Measurements from ENCODE around the gene APOB. TPM values are rescaled to one million over a fixed set of nuclear protein-coding genes. Genes with fewer than 3 reads are reported as not detected.

APOB gene
- total and polyA plus RNA-seq, 2 of the 13 experiments (the other 11 are each of a cell fraction or from before 2014, with no cell fraction given), result 1,569 to 2,515 TPM

DNA sequence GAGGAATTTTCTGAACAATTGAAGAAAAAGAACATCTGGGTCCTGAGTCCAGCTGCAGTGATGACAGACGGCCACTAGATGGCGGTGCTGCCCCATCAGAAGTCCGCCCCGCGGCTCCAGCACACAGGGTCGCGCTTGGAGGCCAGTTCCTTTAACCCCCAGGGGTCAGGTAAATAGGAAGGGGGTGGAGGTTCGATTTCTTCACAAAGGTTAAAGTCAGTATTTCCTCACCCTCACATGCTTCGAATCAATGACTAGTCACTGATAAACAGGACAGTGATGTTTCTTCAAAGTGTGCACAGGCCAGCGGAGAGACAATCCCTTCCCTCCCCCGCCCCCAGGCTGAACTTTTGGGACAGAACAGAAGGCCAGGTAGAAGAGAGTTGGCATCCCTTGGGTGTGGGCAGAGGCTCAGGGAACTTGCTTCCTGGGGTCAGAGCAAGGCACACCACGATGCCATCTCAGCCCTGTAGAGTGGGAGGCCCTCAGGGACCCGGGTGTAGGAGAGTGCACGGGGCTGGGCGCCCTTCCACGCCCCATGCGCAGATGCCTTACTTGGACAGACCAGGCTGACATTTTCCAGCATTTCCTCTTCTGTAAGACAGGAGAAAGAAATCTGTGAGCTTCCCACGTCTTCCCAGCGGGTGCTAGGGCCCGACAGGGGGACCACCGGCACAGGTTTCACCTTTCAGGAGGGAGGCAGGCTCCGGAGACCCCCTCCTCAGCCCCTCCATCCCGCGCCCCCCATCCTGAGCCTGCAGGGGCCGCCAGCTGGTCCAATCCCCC lies 722 bp downstream of the APOB start (continued):
- TF ChIP-seq ZBTB43 (CRISPR knock-in tag; conservative IDR thresholded peaks at IDR 0.05) (peak; percentile 74; the same call in 1 of the 2 replicates), ERF (CRISPR knock-in tag; IDR thresholded peaks at IDR 0.05) (peak; percentile 100), TCF7L2 (IDR thresholded peaks at IDR 0.05; ENCODE audit: low read depth, low read length) (no peak; the same call in 1 of the 2 replicates), ZNF33B (CRISPR knock-in tag; IDR thresholded peaks at IDR 0.05) (peak; percentile 87; the same call in 1 of the 2 replicates), ZNF513 (CRISPR knock-in tag; conservative IDR thresholded peaks at IDR 0.05) (no peak), ZC3H13 (CRISPR knock-in tag; IDR thresholded peaks at IDR 0.05) (peak; percentile 95; the same call in 1 of the 2 replicates), GRHL1 (CRISPR knock-in tag; conservative IDR thresholded peaks at IDR 0.05) (0 out of 2 replicates have a peak, but pooled peaks have one; percentile 11), SIN3B (IDR thresholded peaks at IDR 0.05; ENCODE audit: low read length) (peak; percentile 63; the same call in 1 of the 2 replicates), SRSF4 (IDR thresholded peaks at IDR 0.05; ENCODE audit: low read depth, low read length, poor library complexity, severe bottlenecking) (no peak), ZFP36L2 (CRISPR knock-in tag; IDR thresholded peaks at IDR 0.05) (no peak; the same call in 1 of the 2 replicates), PRMT3 (CRISPR knock-in tag; IDR thresholded peaks at IDR 0.05; ENCODE audit: borderline replicate concordance, low read depth) (no peak; the same call in 1 of the 2 replicates), ZNF614 (CRISPR knock-in tag; IDR thresholded peaks at IDR 0.05; ENCODE audit: borderline replicate concordance) (peak; percentile 92; the same call in 1 of the 2 replicates), ZNF354B (CRISPR knock-in tag; IDR thresholded peaks at IDR 0.05) (peak; percentile 58), KAT8 (CRISPR knock-in tag; IDR thresholded peaks at IDR 0.05) (peak; percentile 85), PHF21A (CRISPR knock-in tag; IDR thresholded peaks at IDR 0.05) (peak; percentile 89), THAP11 (CRISPR knock-in tag; IDR thresholded peaks at IDR 0.05) (peak; percentile 89), NR1H2 (CRISPR knock-in tag; IDR thresholded peaks at IDR 0.05; ENCODE audit: borderline replicate concordance, low read depth) (peak; percentile 78; the same call in 1 of the 2 replicates), FOXK2 (IDR thresholded peaks at IDR 0.05) (peak; percentile 94)
- TF ChIP-seq, protein P1, sequence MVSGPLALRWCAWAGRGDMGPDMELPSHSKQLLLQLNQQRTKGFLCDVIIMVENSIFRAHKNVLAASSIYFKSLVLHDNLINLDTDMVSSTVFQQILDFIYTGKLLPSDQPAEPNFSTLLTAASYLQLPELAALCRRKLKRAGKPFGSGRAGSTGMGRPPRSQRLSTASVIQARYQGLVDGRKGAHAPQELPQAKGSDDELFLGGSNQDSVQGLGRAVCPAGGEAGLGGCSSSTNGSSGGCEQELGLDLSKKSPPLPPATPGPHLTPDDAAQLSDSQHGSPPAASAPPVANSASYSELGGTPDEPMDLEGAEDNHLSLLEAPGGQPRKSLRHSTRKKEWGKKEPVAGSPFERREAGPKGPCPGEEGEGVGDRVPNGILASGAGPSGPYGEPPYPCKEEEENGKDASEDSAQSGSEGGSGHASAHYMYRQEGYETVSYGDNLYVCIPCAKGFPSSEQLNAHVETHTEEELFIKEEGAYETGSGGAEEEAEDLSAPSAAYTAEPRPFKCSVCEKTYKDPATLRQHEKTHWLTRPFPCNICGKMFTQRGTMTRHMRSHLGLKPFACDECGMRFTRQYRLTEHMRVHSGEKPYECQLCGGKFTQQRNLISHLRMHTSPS (CRISPR knock-in tag; IDR thresholded peaks at IDR 0.05; ENCODE audit: low read depth), result peak; percentile 91
- TF ChIP-seq, protein P2, sequence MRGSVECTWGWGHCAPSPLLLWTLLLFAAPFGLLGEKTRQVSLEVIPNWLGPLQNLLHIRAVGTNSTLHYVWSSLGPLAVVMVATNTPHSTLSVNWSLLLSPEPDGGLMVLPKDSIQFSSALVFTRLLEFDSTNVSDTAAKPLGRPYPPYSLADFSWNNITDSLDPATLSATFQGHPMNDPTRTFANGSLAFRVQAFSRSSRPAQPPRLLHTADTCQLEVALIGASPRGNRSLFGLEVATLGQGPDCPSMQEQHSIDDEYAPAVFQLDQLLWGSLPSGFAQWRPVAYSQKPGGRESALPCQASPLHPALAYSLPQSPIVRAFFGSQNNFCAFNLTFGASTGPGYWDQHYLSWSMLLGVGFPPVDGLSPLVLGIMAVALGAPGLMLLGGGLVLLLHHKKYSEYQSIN (CRISPR knock-in tag; IDR thresholded peaks at IDR 0.05; ENCODE audit: borderline replicate concordance), result no peak

Data from HepG2 (cell line).